Adrenal gland (tissue), 12 donors: ENCODE measurements around the gene AHRR. TPM values are rescaled to one million over a fixed set of nuclear protein-coding genes. Genes with fewer than 3 reads are reported as not detected.
A peak's percentile ranks its signal among the peaks of the same experiment; 100 is the strongest.

ENCODE experiments used
- DNase-seq, 7 donors: peaks; one replicate each; pipeline ENCODE4 v3.0.0-alpha.2; 2019 to 2020
- H3K27ac ChIP-seq, 5 donors: fragments of 200-600 bp; sonication (generic) in 4 of 5; 1 replicate in 3 of 5; 2 replicates in 2 of 5; pipeline versions ENCODE4 v1.5.1 to v1.8.0; 2016 to 2020; ENCODE audit warnings: mild to moderate bottlenecking in 1 of 5
- H3K27me3 ChIP-seq: fragments of 200-600 bp; 2 replicates; pipeline ENCODE4 v1.8.0; 2021
- H3K36me3 ChIP-seq, 2 donors: fragments of 200-600 bp; replicated peaks in 1 of 2; 1 replicate in 1 of 2; 2 replicates in 1 of 2; pipeline versions ENCODE4 v1.5.1 to v1.8.0; 2018 to 2022
- H3K4me1 ChIP-seq, 2 donors: fragments of 200-600 bp; replicated peaks in 1 of 2; 1 replicate in 1 of 2; 2 replicates in 1 of 2; pipeline versions ENCODE4 v1.5.1 to v1.8.0; 2018 to 2021
- H3K4me3 ChIP-seq, 4 donors: fragments of 200-600 bp; sonication (generic) in 3 of 4; one replicate each; pipeline ENCODE4 v1.5.1; 2016 to 2018
- H3K9me3 ChIP-seq, 3 donors: fragments of 200-600 bp; sonication (generic) in 1 of 3; replicated peaks in 1 of 3; 1 replicate in 2 of 3; 2 replicates in 1 of 3; pipeline versions ENCODE4 v1.5.1 to v1.8.0; 2016 to 2021
- POLR2A ChIP-seq, 2 donors: fragments of 450-650 bp; IDR thresholded peaks; one replicate each; pipeline ENCODE4 v1.6.1; 2017; ENCODE audit warnings: antibody characterized with exemption in 2 of 2, mild to moderate bottlenecking in 2 of 2, moderate library complexity in 1 of 2
- WGBS, 4 donors: extraction: QIAGEN DNeasy Blood & Tissue Kit in 2 of 4; methylation state at CpG; one replicate each; pipeline versions ENCODE4 v1.1.5 to v1.1.7; 2013 to 2017; 5-methylcytosine and 5-hydroxymethylcytosine counted together
- intact Hi-C, 2 donors: fragments of 100-400 bp; cut with DNase I; formaldehyde crosslinking; loops; one replicate each; pipeline versions ENCODE4 v1.14.1 to v1.15.0; 2022 to 2023
- polyA plus RNA-seq, 3 donors: library from polyadenylated mRNA; stranded (reverse); fragments of 200-250 nt in 2 of 3; fragments of 350-450 nt in 1 of 3; fragmentation: Illumina TruSeq in 1 of 3; extraction: RNeasy Lipid Tissue Mini Kit (QIAGEN cat#74804) in 1 of 3; gene quantifications; one replicate each; pipeline ENCODE4 v1.2.3, GENCODE V29; 2013 to 2014
- total RNA-seq, 9 donors: library from RNA; depleted of rRNA in 4 of 9; stranded (reverse); fragments of >200 nt in 4 of 9; fragments of 120-200 nt in 1 of 9; fragmentation: NEBNext Ultra II Directional in 1 of 9; extraction: Animal tissue kit (Norgen Biotek cat#: 25700) in 1 of 9; gene quantifications; one replicate each; pipeline versions ENCODE4 v1.1.0 to v1.2.4, GENCODE V29; 2013 to 2023
- TF ChIP-seq, protein P1 (sequence below), 6 experiments: fragments of 450-650 bp in 4 of 6; fragments of 200-600 bp in 2 of 6; sonication (generic) in 1 of 6; IDR thresholded peaks; 1 replicate in 5 of 6; 2 replicates in 1 of 6; pipeline versions ENCODE4 v1.5.1 to v1.8.0; 2016 to 2021; ENCODE audit warnings: antibody characterized with exemption in 6 of 6, mild to moderate bottlenecking in 2 of 6, moderate library complexity in 1 of 6
- donor health status: healthy with polysubstance abuse.
- donor health status: Bipolar disorder and iron deficiency.
- donor health status: DM: yes; HTN: yes; CAD: no.
- donor health status: DM: no; HTN: no; CAD: no.
- donor health status: DM: no; HTN: no; CAD: no.
- donor health status: DM: yes; HTN: yes; CAD: no.

The AHRR gene
- total and polyA plus RNA-seq, 12 donors: 0.17 to 3.6 (median 0.99) TPM

GRCh38 chr5:355379-355935 is 33.9 kb downstream of the AHRR start:
- peak in 1 of 7 donors; percentile 18 for DNase-seq
- WGBS, 4 donors: 87 to 89% (median 88%) methylated on average over 8 to 19 of the region's 19 CpGs

DNA sequence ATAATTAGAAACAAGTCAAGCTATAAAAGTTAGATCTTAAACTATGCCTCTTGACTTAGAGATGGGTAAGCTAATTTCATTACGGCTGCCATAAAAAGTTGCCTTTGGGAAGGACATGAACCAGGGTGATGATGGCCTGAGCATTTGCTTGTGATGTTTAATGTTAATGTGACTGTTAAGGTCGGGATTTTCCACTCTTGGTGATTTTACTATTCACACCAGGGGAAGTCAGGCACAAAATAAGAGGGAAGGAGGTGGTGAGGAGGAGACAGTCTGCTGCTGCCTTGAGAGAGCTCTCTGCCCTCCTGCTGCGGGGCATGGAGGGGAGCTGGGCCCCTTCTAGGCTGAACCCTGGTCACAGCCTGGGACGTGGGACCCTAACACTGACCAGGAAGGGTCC is 34.4 kb downstream of the AHRR start:
- Histone ChIP-seq H3K4me1 (no peaks in the 10 kb centered on the region), H3K27me3 (no peaks in the 10 kb centered on the region), H3K9me3 (no peaks in the 10 kb centered on the region), H3K36me3 (no peaks in the 10 kb centered on the region), H3K27ac (no peak overlapping the region), H3K4me3 (no peak overlapping the region)
- intact Hi-C loops: no loop called here
- TF ChIP-seq, protein P1, sequence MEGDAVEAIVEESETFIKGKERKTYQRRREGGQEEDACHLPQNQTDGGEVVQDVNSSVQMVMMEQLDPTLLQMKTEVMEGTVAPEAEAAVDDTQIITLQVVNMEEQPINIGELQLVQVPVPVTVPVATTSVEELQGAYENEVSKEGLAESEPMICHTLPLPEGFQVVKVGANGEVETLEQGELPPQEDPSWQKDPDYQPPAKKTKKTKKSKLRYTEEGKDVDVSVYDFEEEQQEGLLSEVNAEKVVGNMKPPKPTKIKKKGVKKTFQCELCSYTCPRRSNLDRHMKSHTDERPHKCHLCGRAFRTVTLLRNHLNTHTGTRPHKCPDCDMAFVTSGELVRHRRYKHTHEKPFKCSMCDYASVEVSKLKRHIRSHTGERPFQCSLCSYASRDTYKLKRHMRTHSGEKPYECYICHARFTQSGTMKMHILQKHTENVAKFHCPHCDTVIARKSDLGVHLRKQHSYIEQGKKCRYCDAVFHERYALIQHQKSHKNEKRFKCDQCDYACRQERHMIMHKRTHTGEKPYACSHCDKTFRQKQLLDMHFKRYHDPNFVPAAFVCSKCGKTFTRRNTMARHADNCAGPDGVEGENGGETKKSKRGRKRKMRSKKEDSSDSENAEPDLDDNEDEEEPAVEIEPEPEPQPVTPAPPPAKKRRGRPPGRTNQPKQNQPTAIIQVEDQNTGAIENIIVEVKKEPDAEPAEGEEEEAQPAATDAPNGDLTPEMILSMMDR (IDR thresholded peaks at IDR 0.05): no peak
- TF ChIP-seq POLR2A (IDR thresholded peaks at IDR 0.05): no peak
- DNase-seq: peak in 1 of 7 donors; percentile 23
- WGBS, 4 donors: 81 to 86% (median 85%) methylated on average over 4 of the region's 4 CpGs

More at GRCh38 chr5:355379-355935, 33.9 kb downstream of the AHRR start:
- H3K27ac ChIP-seq: no peak overlapping the region
- H3K36me3 ChIP-seq: no peaks in the 10 kb centered on the region
- H3K4me1 ChIP-seq: no peaks in the 10 kb centered on the region
- no peaks in the 10 kb centered on the region for H3K9me3 ChIP-seq
- H3K27me3 ChIP-seq: no peaks in the 10 kb centered on the region
- TF ChIP-seq, protein P1 (IDR thresholded peaks at IDR 0.05): no peak
- no peak for TF ChIP-seq POLR2A (IDR thresholded peaks at IDR 0.05)
- no peak overlapping the region for H3K4me3 ChIP-seq
- intact Hi-C loops: no loop called here

DNA sequence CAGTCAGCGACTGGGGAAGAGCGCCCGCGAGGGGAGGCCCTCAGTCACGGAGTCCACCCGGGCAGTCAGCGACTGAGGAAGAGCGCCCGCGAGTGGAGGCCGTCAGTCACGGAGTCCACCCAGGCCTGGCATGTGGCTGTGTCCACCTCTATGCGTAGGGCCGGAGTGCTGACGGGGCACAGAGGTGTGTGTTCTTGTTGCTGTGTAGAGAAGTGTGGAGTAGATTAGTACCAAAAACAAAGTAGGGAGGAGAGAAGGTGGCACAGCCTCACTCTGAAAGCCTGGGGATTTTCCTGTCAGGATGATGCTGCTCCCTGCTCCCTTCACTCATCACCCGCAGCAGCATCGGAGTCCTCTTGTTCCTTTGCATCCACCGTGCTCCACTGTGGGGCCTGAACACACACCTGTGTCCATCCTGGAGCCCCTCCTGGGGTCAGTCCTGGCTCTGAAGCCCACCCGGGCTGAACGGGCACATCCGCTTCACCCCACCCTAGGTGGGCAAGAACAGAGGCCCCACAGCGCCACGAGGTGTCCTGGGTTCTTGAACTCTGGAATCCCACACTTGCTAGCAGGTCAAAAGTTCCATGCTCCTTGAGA is 37.9 kb downstream of the AHRR start:
- no peaks in the 10 kb centered on the region for H3K27me3 ChIP-seq
- no peak overlapping the region for H3K27ac ChIP-seq
- H3K36me3 ChIP-seq: no peaks in the 10 kb centered on the region
- TF ChIP-seq, protein P1 (IDR thresholded peaks at IDR 0.05): no peak
- TF ChIP-seq POLR2A (IDR thresholded peaks at IDR 0.05): no peak
- peaks cover 0 to 6% (median 0%) of the 10 kb centered on the region in 3 donors for H3K9me3 ChIP-seq
- intact Hi-C loops: no loop called here
- H3K4me3 ChIP-seq: no peak overlapping the region
- 88 to 96% (median 92%) methylated on average over 15 to 23 of the region's 23 CpGs for WGBS, 4 donors
- H3K4me1 ChIP-seq: no peaks in the 10 kb centered on the region
- peak in 1 of 7 donors; percentile 28 for DNase-seq

GRCh38 chr5:360257-361027 is 38.9 kb downstream of the AHRR start:
- DNase-seq: peak in 1 of 7 donors; percentile 38
- WGBS, 4 donors: 79 to 84% (median 83%) methylated on average over 14 of the region's 14 CpGs
- H3K36me3 ChIP-seq: no peaks in the 10 kb centered on the region
- peaks cover 0 to 8% (median 0%) of the 10 kb centered on the region in 3 donors for H3K9me3 ChIP-seq
- no peaks in the 10 kb centered on the region for H3K4me1 ChIP-seq
- TF ChIP-seq, protein P1 (IDR thresholded peaks at IDR 0.05): no peak
- TF ChIP-seq POLR2A (IDR thresholded peaks at IDR 0.05): no peak
- no peaks in the 10 kb centered on the region for H3K27me3 ChIP-seq
- no peak overlapping the region for H3K27ac ChIP-seq
- intact Hi-C loops: no loop called here
- no peak overlapping the region for H3K4me3 ChIP-seq
